KG1 (cell line): Measurements from ENCODE around the gene RASGRF2.

Experiments used
- DNase-seq: peaks from one replicate; lab custom pipeline; 2025; lab: John Stamatoyannopoulos, UW

RASGRF2 gene

DNA sequence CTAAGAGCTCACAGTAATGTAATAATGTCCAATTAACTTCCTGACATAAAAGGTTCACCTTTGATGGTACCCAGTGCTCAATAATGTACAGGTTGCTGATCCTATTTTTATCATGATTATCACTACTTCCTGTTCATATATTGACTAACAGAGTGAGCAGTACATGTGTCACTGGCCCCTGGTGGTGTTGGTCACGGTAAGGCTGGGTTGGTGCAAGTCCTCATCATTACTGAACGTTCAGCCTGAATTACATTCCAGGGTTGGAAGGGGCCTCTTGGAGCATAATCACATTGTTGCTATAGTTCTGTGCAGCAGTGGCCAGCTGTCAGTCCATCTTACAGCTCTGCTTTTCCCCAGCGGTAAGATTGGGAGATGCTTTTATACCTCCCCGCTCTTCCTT lies 248.7 kb downstream of the RASGRF2 start:
- no peak for DNase-seq

DNA sequence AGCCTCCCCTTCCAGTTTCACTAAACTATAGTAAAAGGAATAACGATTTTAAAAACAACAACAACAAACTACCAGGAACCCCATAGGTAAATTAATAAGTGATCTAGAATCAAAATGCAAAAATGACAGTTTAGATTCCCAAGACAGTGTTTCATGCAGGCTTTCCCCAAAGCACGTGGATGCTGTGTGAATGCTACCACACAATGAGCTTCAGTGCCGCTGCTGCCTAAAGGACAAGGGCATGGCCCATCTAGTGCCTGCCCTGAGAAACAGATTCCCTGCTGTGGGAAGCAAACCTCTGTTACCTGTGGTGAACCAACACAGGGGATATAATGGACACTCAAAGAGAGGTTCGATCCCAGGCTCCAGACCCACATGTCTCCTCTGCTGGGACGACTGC lies 249.2 kb downstream of the RASGRF2 start:
- DNase-seq = no peak

DNA sequence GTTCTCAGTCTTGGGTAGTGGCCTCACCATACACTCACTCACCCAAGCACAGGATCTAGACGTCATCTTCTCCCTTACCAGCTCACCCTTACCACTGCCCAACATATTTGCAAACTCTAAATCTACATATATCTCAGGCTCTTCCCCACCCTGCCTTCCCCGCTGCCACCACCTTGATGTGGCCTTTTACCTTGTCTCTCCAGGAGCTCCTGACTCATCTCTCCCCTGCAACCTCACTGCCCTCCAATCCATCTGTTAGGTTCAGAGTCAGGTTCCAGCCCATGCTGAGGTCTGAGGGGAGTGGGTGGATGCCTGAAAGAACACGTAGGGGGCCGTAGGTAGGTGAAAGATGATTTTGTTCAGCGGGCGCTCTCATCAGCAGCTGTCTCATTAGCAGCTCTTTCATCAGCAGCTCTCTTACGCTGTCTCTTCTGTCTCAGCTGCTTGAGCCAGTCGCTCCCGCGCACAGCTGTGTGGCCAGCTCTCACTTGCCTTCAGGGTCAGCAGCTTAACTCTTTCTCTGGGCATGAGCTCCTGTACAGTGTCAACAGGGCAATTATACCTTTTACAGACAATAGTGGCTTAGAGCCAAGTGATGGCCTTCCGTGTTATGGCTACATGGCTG lies 249.8 kb downstream of the RASGRF2 start:
- DNase-seq = no peak

DNA sequence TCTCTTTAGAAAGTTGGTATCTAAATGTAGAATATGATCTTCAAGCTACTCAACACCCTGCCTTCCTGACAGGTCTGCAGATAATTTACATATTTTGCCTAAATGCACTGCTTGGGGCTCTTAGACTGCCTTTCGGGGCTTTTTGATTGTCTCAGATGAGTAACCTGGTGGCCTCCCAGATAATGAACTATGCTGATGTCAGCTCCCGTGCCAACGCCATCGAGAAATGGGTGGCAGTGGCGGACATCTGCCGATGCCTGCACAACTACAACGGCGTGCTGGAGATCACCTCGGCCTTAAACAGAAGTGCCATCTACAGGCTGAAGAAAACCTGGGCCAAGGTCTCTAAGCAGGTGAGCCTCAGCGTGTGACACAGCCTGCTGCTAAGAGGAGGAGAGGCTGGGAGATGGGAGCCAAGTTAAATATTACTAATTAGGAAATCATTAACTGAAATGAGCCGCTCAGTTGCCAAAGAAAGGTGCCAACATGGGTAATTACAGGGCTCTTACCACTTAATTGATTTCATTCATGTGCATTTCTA lies 252.1 kb downstream of the RASGRF2 start:
- DNase-seq = no peak

DNA sequence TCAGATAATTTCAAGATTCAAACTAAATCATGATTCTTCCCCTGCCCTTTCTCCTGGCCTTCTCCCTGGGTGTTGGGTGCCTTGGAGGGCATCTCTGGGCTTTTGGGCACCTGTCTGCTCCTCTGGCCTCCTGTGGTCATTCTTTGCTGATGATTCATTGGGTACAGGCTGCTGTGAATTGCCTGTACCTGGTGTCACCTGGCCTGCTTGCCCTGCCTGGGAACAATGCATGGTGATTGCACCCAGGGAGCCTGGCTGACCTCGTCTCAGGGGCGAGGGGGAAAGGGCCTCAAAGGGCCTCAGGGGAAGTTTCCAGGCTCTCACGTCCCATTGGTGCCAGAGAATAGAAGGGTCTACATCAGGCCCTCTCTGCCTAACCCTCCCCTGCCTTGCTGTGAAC lies 252.9 kb downstream of the RASGRF2 start:
- no peak for DNase-seq

DNA sequence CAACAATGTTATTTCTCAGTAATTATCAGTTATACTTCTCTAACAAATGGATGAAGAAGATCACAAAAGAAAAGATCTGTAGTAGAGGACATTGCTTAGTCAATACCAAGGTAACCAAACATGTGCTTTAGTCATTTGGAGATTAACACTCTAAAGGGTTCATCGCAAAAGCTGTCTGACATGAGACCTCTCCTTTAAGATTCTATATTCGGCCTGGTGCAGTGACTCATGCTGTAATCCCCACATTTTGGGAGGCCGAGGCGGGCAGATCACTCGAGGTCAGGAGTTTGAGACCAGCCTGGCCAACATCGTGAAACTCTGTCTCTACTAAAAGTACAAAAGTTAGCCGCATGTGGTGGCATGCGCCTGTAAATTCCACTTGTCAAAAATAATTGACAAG lies 254.7 kb downstream of the RASGRF2 start:
- no peak for DNase-seq

DNA sequence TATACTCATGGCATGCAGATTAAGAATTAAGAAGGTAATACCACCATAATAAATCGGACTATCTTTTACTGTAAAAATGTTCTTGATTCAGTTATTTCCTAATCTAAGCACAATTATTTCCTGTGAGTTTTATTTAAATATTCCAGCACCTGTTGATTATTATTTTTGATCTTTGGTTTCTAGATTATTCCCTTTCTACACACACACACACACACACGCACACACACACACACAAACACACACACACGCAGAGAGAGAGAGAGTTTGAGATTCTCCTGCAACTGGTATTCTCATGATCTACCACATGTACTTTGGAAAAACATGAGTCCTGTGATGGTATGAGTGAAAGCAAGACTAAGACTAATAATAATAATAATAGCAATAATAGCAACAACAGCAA lies 256.0 kb downstream of the RASGRF2 start:
- DNase-seq = no peak

DNA sequence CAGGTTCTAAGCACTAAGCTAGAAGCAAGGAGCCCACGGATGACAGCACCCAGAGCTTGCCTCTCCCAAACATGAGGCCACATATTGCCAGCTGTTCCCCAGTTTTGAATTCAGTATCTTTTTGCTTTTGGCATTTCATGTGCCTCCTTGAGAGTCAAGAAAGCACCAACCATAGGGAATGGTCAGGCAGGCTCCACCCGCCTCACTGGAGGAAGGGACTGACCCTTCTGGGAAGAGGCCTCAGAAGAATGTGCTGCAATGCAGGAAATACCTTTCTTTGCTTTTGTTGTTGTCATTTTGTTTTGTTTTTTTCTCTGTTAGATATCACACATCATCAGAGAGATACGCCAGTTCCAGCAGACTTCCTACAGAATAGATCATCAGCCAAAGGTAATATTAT lies 259.2 kb downstream of the RASGRF2 start:
- no peak for DNase-seq

DNA sequence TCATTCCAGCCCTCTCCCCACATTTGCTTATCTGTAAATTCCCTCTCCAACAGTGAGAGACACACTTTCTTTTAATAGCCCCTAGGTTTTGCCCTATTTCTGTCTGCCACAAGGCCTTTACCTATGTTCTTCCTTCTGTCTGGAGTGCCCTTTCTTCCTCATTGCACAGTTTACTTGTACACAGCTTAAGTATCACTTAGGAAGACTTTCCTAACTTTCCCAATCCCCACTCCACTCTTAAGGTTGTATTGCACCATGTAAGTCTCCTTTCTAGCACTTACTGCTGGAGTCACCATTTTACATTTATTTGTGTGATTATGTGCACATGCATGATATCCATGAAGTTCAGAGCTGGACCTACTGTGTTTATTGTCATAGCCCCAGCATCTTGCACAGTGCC lies 262.1 kb downstream of the RASGRF2 start:
- no peak for DNase-seq

DNA sequence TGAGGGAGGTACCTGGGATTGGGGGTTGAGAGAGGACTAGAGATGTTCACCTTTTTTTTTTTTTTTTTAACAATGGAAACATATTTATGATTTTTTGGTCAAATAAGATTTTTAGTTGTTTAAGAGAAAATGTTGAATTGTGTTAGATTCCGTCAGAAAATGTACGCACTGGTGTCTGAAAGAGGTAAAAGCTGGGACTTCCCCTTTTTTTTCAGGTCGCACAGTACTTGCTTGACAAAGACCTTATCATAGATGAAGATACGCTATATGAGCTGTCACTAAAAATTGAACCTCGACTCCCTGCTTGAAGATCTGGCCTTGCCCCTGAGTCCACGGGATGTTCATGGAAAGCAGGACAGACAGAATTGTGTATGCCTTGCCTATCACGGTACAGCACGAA lies 265.3 kb downstream of the RASGRF2 start:
- no peak for DNase-seq

DNA sequence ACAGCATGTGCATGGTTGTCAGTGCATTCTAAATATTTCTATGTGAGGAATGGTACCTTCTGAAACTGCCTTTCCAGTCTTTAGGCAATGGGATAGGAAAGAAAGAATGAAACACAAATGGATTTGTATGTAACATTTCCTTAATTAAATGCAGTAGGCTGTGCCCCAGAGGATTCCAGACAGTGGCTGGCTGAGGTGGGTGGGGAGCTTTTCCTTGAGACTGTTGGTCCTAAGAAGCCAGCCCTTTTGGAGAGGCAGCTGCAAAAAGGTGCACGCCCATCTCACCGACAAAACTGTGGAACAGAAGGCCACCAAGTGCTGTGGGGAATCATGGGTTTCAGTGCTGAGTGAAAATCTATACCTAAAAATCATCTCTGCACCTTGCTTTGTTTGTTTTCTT lies 266.1 kb downstream of the RASGRF2 start:
- DNase-seq = no peak

DNA sequence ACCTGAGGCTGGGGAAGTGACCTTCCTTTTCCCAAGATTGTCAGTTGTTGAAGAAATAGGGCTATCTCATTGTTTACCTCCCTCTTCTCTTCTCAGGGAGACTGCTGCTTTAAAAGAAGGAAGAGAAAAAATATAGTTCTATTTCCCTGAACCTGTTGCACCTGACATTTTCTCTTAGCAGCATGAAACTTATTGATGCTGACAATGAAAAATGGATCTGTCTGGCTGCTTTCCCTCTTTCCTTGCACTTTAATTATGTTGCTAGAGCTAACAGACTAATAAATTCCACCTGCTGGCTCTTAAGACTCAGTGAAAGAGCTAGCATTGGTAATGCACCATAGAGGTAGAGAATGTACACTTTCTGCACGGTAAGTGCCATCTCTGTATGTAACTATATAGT lies 266.8 kb downstream of the RASGRF2 start:
- no peak for DNase-seq

DNA sequence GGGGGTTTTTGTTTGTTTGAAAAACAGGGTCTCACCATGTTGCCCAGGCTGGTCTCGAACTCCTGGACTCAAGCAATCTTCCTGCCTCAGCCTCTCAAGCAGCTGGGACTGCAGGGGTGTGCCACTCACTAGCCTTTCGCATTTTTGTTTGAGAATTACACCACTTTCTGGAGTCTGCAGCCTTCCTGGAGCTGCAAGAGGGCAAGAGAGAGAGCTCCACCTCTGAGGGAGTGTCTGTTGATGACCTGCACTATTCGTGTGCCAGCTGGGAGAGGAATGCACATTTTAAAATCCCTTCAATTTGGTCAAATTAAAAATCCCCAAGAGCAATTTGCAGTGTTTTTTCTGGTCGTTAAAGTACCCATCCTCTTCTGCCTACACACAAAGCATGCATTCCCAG lies 267.9 kb downstream of the RASGRF2 start:
- DNase-seq = no peak

DNA sequence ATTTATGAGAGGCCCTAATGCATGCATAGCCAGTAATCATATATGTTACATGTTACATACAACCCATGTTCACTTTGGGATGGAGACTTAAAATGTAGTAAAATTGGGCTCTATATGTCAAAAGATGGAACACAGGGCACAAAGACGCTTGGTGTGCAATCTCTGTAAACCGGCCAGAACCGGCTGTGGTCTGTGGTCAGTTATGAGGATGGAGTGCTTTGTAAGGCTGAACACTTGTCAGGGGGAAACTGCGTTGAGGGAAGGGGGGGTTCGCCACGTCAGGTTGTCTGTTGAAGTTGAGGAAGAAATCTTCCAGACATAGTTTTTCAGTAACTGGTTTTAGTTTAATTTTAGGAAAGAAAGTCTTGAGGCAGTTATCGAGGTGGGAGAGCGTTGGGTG lies 270.3 kb downstream of the RASGRF2 start:
- no peak for DNase-seq

DNA sequence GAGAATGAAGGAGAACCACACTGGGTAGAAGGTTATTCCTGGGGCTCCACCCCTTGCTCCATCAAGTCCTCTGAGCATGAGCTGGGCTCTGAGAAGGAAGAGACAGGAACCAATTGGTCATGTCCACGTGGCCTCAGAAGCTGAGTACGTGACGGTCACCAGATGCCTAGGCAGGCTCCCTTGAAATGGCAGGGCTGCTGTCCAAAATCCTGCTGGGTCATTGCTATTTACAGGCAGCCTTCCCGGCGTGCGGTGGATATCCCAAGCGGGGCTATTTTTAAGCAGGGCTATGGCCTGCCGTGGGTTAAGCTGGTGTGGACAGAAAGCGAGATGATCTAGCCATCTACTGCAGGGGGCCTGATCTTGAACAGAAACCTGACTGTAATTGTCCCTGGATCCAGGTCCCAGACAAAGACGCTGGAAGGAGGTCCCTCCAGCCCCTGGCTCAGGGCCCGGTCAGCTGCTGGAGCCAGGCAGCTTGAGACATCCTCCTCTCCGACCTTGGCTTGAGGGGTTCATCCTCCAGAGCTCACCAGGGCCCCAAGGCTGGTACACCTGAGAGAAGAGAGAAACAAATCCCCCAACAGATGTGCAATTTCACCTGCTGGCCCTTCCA lies 272.4 kb downstream of the RASGRF2 start:
- DNase-seq = no peak

DNA sequence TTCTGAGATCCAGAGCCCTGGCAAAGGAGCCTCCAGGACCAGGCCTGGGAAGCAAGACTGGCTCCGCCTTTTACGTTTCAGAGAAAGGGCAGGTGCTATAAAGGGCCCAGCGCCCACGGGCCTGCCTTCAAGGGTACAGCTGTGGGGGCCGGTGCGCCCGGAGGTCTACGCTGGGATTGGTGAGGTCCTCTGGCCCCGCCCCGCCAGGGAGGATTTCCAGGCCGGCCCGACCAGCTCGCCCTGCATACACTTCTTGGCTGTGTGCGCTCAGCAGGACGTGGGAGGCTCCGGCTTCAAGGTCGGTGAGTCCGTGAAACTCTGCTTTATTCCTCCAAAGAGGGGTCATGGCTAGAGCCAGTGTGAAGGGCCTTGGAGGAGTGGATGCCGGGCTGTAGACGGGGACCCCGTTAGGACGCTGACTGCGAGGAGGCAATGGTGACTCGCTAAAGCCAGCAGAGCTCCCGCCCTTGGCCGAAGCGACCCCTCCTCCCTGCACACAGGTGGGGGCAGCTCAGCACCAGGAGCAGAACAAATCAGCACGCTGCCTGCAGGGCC lies 273.0 kb downstream of the RASGRF2 start, which contains the start of gene CKMT2:
Gene CKMT2, plus strand, starts transcription at position 243 of the 555 bp plus-strand sequence. CDS start 17,811 bp downstream, outside the sequence.
- DNase-seq = no peak

DNA sequence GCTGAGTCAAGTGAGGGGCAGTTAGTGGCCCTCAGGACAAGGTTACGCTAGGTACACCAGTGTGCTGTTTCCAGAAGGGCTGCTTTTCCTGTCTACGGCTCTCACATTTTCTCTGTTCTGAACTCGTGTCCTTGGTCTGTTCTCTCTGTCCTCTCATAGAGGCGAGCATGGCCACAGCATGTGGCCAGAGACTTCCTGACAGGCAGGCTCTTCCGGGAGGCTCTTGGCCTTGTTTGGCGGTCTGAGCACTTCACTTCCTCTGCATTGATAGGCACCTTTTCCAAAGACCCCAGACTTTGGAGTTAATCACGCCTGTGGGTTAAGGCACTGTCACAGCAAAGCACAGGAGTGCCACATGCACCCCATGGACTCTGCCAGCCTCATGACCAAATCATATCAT lies 274.1 kb downstream of the RASGRF2 start:
- no peak for DNase-seq

DNA sequence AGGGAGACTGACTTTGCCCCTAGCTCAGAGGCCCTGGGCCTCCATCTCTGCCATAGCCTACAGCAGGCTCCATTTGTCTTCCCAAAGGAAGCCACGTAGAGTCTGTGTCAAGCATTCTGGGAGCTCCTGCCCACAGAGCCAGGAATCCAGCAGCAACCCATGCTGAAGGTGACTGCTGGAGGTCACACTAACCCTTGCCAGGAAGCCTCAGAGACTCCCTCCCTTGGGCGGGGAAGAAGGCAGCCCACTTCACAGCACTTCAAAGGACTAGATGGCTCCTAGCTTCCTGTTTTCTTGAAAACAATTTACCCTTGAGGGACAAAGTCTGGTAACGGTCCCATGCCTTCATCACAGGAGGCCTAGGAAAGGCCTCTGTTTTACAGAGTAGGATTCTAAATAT lies 274.6 kb downstream of the RASGRF2 start:
- DNase-seq = no peak

DNA sequence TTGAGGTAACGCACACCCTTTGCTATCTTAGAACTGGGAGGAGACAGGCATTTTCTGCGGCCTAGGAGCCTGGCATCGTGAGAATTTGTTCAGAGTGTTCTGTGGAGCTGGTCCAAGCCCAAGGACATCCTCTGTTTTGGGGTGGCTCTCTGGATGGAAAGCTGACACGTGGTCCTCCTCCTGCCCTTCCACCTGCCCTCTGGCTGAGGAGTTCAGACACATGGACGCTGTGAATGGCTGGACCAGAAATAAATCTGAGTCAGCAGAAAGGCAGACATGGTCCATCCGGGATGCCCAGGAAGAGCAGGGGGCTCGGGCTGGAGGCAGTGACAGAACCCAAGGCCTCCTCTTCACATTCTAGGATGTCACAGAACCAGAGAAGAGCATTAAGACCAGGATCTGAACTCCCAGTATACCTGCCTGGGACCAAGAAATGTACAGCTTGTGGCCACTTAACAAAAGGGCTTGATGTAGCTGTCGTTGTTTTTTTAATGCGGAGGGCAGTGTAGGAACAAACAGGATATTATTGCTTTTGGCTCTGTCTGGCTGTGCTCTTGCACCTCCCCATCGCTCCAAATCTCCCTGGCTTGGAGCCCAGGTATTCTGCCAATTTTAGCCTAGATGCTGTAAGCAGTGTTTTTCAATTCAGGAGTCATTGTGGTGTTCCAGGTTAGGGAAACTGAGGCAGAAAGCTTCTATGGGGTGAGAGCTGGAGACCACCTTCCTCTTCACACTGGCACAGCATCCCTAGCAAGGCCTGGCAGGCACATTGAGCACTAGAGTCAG lies 275.3 kb downstream of the RASGRF2 start:
- no peak for DNase-seq

DNA sequence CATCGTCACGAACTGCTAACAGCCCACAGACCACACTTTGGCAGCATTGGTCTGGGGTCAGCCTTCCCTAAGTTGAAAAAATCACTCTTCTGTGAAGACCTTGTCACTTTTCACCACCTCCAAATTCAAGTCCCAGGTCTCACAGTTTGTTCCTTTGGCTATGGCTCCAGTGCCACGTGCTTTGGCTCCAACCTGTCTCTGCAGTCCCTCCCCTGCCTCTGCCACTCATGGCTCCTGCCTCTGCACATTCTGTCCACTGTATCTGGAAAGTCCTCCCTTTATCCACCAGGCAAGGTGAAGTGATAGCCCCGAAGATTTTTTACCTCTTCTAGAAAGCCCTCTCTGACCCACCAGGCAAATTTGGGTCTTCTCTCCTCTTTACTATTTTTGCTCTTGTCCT lies 278.3 kb downstream of the RASGRF2 start:
- DNase-seq = no peak

DNA sequence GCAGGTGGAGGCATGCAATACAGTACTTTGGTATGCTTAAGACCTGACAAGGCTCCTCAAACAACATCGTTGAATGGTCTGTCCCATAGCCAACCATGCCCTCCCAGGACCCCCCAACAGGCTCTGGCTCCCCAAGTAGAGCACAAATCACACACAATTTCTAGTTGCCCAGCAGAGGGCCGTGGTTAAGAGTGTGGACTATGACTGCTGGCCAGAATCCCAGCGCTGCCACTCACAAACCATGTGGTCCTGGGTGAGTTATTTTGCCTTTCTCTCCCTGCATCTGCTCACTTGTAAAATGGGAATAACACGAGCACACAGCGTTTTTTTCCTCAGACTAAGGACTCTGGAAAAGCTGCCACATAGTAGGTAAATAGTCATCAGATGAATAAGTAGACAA lies 279.4 kb downstream of the RASGRF2 start:
- DNase-seq = no peak

DNA sequence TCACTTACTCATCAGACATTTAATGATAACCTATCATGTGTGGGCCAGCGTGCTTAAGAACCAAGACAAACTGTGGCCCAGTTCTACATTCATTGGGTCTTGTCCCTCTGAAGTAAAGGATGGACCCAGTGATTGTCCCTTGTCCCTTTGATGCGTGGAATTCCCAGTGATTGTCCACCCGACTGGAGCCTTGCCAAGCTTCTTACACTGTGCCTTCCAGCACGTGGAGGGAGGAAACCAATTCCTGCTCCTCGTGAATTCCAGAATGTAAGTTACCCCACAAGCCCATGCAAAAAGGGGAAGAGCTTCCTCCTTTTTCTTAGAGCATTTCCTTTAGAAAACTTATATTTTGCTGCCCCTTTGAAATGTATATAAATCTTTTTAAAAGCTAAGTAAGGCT lies 280.8 kb downstream of the RASGRF2 start:
- no peak for DNase-seq
